Suprapubic skin (tissue), 4 donors: Measurements from ENCODE around the gene CYP3A7. TPM values are rescaled to one million over a fixed set of nuclear protein-coding genes. Genes with fewer than 3 reads are reported as not detected.
"Not testable (repeated sequence)": the region's sequence is repeated elsewhere in the genome, so short reads cannot be mapped to it uniquely, and the experiment has no call there.

Source experiments
- DNase-seq, 2 donors: peaks; one replicate each; pipeline ENCODE4 v3.0.0-alpha.2; 2019; ENCODE audit warnings: low spot score in 2 of 2
- H3K27ac ChIP-seq: fragments of 200-600 bp; sonication (generic); one replicate; pipeline ENCODE4 v1.5.1; 2019
- H3K27me3 ChIP-seq: fragments of 200-600 bp; sonication (generic); one replicate; pipeline ENCODE4 v1.5.1; 2019
- H3K36me3 ChIP-seq: fragments of 200-600 bp; sonication (generic); one replicate; pipeline ENCODE4 v1.5.1; 2019
- H3K4me1 ChIP-seq: fragments of 200-600 bp; sonication (generic); one replicate; pipeline ENCODE4 v1.5.1; 2019
- H3K4me3 ChIP-seq: fragments of 200-600 bp; sonication (generic); one replicate; pipeline ENCODE4 v1.5.1; 2019; ENCODE audit warnings: mild to moderate bottlenecking
- H3K9me3 ChIP-seq: fragments of 200-600 bp; sonication (generic); one replicate; pipeline ENCODE4 v1.5.1; 2019
- EP300 ChIP-seq: sonication (generic); formaldehyde crosslinking; IDR thresholded peaks from one replicate; pipeline ENCODE4 v1.6.1; 2017; ENCODE audit warnings: antibody characterized with exemption
- POLR2A ChIP-seq, 2 donors: fragments of 450-650 bp; IDR thresholded peaks; one replicate each; pipeline ENCODE4 v1.6.1; 2017; ENCODE audit warnings: antibody characterized with exemption in 2 of 2, mild to moderate bottlenecking in 2 of 2, moderate library complexity in 2 of 2
- POLR2AphosphoS5 ChIP-seq, 3 donors: sonication (generic); formaldehyde crosslinking; IDR thresholded peaks; one replicate each; pipeline ENCODE4 v1.6.1; 2017; ENCODE audit warnings: antibody characterized with exemption in 3 of 3
- WGBS: methylation state at CpG from one replicate; pipeline ENCODE4 v1.1.5; 2018; 5-methylcytosine and 5-hydroxymethylcytosine counted together
- total RNA-seq, 4 donors: library from RNA; depleted of rRNA; stranded (reverse); fragments of >200 nt; gene quantifications; one replicate each; pipeline ENCODE4 v1.1.0, GENCODE V29; 2016
- TF ChIP-seq, protein P1 (sequence below), 2 donors: fragments of 200-600 bp in 1 of 2; fragments of 450-650 bp in 1 of 2; sonication (generic) in 1 of 2; IDR thresholded peaks; one replicate each; pipeline ENCODE4 v1.5.1; 2016 to 2019; ENCODE audit warnings: antibody characterized with exemption in 2 of 2, mild to moderate bottlenecking in 1 of 2, moderate library complexity in 1 of 2

Gene CYP3A7
- total RNA-seq, 4 donors from 2014 or later: 0.49 TPM; not detected in 3

DNA sequence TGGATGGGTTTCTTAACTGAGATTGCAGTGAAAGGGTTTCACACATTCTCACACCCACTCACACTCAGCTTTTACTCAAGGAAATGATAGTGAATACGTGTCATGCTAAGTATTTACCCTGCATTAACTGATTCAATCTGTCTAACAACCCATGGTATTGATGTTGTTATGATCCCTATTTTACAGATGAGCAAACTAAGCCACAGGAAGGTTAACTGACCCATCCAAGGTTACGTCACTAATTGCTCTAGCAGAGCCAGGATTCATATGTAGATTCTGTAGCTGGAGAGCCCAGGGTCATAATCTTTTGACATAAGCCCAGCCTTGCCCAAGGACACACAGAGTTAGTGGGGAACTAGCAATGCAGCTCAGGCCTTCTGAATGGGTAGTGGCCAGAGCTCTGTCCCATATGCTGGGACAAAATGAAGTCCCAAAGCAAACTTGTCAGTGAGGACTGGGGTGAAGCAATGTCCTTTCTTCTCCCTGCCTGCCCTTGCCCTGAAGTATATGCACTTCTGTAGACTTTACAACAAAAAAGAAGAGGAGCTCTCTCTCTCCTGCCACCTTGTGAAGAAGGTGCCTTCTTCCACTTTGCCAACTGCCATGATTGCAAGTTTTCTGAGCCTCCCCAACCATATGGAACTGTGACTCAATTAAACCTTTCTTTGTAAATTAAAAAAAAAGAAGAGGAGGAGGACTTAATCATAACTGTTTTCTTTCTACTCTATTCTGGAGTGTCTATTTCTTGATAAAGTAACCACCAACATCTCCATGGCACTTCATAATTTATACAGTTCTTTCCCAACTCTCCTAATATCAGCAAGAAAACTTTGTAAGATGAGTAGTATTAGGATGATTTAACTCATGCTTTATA, 4.9 kb upstream of the CYP3A7 start:
- TF ChIP-seq POLR2AphosphoS5 (IDR thresholded peaks at IDR 0.05) (no peak), EP300 (no peak), POLR2A (IDR thresholded peaks at IDR 0.05) (no peak)
- TF ChIP-seq, protein P1, sequence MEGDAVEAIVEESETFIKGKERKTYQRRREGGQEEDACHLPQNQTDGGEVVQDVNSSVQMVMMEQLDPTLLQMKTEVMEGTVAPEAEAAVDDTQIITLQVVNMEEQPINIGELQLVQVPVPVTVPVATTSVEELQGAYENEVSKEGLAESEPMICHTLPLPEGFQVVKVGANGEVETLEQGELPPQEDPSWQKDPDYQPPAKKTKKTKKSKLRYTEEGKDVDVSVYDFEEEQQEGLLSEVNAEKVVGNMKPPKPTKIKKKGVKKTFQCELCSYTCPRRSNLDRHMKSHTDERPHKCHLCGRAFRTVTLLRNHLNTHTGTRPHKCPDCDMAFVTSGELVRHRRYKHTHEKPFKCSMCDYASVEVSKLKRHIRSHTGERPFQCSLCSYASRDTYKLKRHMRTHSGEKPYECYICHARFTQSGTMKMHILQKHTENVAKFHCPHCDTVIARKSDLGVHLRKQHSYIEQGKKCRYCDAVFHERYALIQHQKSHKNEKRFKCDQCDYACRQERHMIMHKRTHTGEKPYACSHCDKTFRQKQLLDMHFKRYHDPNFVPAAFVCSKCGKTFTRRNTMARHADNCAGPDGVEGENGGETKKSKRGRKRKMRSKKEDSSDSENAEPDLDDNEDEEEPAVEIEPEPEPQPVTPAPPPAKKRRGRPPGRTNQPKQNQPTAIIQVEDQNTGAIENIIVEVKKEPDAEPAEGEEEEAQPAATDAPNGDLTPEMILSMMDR (IDR thresholded peaks at IDR 0.05): no peak
- no peaks in the 10 kb centered on the region for H3K36me3 ChIP-seq
- DNase-seq: no peak
- no peak overlapping the region for H3K27ac ChIP-seq
- no peaks in the 10 kb centered on the region for H3K9me3 ChIP-seq
- H3K4me3 ChIP-seq: no peak overlapping the region
- no peaks in the 10 kb centered on the region for H3K27me3 ChIP-seq
- 90% methylated on average over 2 of the region's 2 CpGs for WGBS
- H3K4me1 ChIP-seq: peaks cover 11% of the 10 kb centered on the region

DNA sequence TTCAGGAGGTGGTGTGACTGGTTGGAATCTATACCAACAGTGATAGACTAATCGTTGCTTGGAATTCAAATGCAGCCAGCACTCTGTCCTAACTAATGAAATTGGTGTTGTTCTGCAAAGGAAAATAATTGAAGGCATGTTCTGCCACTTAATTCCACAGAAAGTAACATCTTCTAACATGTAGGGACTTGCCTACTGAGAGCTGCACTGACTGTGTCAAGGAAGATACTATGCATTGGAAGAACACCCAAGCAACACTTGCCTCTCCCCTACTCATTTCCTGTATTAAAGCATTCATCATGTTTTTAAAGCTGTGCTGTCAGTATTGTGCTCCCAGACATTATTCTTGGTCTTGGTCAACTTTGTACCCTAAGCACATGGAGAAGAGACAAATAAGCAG, 2.7 kb upstream of the CYP3A7 start:
- no peak overlapping the region for H3K27ac ChIP-seq
- H3K27me3 ChIP-seq: no peaks in the 10 kb centered on the region
- H3K4me3 ChIP-seq: no peak overlapping the region
- 62% methylated on average over 1 of the region's 1 CpG for WGBS
- H3K4me1 ChIP-seq: peaks cover 11% of the 10 kb centered on the region
- H3K9me3 ChIP-seq: no peaks in the 10 kb centered on the region
- H3K36me3 ChIP-seq: no peaks in the 10 kb centered on the region
- TF ChIP-seq POLR2AphosphoS5 (IDR thresholded peaks at IDR 0.05): no peak
- TF ChIP-seq POLR2A (IDR thresholded peaks at IDR 0.05): no peak
- no peak for TF ChIP-seq EP300
- TF ChIP-seq, protein P1 (IDR thresholded peaks at IDR 0.05): no peak
- no peak for DNase-seq

DNA sequence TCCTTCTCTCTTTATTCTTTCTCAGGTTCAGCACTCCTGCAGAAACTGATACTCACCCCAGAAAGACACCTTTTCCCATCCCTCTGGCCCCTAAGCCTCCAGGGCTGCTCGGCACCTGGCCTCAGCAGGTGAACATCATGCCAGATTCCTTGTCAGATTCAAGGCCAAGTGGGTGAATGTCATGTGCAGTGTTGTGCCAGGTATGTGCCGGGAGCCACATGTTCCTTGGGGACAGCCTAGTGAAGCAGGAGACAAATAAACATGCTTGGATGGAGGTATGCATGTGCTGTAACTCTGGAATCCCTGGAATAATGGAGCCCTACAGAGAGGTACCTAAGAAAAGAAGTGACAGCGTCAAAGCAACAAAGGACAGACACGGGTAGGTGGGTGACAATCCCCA, 1.7 kb upstream of the CYP3A7 start:
- WGBS: 66% methylated on average over 4 of the region's 4 CpGs
- H3K27me3 ChIP-seq, DNase-seq, H3K9me3 ChIP-seq, H3K27ac ChIP-seq, H3K4me3 ChIP-seq, H3K36me3 ChIP-seq: not testable (repeated sequence)
- peaks cover 11% of the 10 kb centered on the region for H3K4me1 ChIP-seq

DNA sequence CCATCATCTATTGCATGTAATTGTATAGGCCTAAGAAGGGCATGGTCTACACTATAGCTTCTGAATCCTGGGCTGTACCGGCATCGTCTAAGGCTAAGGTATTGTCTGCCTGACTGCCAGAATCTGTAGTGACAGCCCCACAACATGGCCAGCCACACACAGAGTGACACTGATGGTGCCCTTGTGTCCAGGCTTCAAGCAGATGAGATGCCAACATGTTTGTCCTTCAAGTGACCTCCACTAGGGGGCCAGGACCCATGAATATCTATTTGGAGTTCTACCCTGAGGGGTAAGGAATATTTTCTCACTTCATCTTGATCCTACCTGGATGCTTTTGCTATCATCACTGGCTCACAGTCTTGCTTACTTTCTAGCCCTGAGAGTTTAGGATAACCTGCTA, 1.5 kb downstream of the CYP3A7 start:
- no peaks in the 10 kb centered on the region for H3K9me3 ChIP-seq
- H3K27ac ChIP-seq: no peak overlapping the region
- H3K27me3 ChIP-seq: no peaks in the 10 kb centered on the region
- no peaks in the 10 kb centered on the region for H3K36me3 ChIP-seq
- no peak overlapping the region for H3K4me3 ChIP-seq
- TF ChIP-seq POLR2A (IDR thresholded peaks at IDR 0.05) (no peak), EP300 (no peak), POLR2AphosphoS5 (IDR thresholded peaks at IDR 0.05) (no peak)
- TF ChIP-seq, protein P1 (IDR thresholded peaks at IDR 0.05): no peak
- DNase-seq: no peak
- 94% methylated on average over 2 of the region's 2 CpGs for WGBS
- peaks cover 18% of the 10 kb centered on the region for H3K4me1 ChIP-seq

DNA sequence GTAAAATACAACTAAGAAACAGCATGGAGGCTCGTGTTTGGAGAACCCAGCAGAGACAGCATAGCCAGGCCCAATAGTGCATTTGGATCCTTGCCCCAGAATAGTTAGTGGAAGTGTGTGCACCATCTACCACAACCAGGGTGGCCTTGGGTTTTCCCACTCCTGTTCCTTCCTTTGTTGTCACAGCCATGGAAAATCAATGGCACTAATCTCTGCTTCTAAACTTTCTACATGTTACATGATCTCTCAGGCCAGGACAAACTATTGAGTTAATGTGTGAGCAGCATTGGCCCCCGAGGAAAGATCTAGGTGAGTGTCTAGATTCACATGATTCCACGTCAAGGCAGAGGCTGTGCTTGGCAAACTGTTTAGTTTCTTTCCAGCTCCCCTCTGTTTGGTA, 2.0 kb downstream of the CYP3A7 start:
- Histone ChIP-seq H3K27ac (no peak overlapping the region), H3K9me3 (no peaks in the 10 kb centered on the region), H3K27me3 (no peaks in the 10 kb centered on the region), H3K36me3 (no peaks in the 10 kb centered on the region), H3K4me1 (peaks cover 18% of the 10 kb centered on the region), H3K4me3 (no peak overlapping the region)
- TF ChIP-seq EP300 (no peak), POLR2A (IDR thresholded peaks at IDR 0.05) (no peak), POLR2AphosphoS5 (IDR thresholded peaks at IDR 0.05) (no peak)
- TF ChIP-seq, protein P1 (IDR thresholded peaks at IDR 0.05): no peak
- DNase-seq: no peak
- WGBS: 89% methylated on average over 3 of the region's 3 CpGs
